Renal cortex interstitium (tissue), 11 donors: Measurements from ENCODE around the gene ZFPL1. TPM values are rescaled to one million over a fixed set of nuclear protein-coding genes. Genes with fewer than 3 reads are reported as not detected.

Source experiments
- DNase-seq, 11 donors: peaks; one replicate each; pipeline ENCODE4 v3.0.0-alpha.2; 2013; ENCODE audit warnings: low read depth in 9 of 11, low spot score in 4 of 11; ENCODE audit errors: extremely low read depth in 1 of 11
- polyA plus RNA-seq, 3 donors: library from polyadenylated mRNA; unstranded; fragments of 120-200 nt; gene quantifications; one replicate each; pipeline ENCODE4 v1.2.1, GENCODE V29; 2013; ENCODE audit not compliant: insufficient read length in 3 of 3

Gene ZFPL1
- polyA plus RNA-seq, 3 donors = 26.6 to 38.4 (median 30.7) TPM

- no peak for DNase-seq
Observed at GRCh38 chr11:65084598-65085375, 765 bp downstream of the ZFPL1 start.

GRCh38 chr11:65085446-65085845 is 1.4 kb downstream of the ZFPL1 start:
- no peak for DNase-seq

GRCh38 chr11:65086809-65087208 is 2.8 kb downstream of the ZFPL1 start:
- no peak for DNase-seq

- DNase-seq = no peak
Observed at GRCh38 chr11:65087216-65087615, 3.2 kb downstream of the ZFPL1 start.

DNA sequence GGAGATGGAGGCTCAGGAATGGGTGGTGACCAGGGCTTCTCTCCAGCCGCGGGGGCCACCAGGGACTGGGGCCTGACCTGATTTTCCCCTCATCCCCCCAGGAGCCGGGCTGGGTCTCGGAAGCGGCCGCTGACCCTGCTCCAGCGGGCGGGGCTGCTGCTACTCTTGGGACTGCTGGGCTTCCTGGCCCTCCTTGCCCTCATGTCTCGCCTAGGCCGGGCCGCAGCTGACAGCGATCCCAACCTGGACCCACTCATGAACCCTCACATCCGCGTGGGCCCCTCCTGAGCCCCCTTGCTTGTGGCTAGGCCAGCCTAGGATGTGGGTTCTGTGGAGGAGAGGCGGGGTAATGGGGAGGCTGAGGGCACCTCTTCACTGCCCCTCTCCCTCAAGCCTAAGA is 3.8 kb downstream of the ZFPL1 start:
- DNase-seq = no peak

DNA sequence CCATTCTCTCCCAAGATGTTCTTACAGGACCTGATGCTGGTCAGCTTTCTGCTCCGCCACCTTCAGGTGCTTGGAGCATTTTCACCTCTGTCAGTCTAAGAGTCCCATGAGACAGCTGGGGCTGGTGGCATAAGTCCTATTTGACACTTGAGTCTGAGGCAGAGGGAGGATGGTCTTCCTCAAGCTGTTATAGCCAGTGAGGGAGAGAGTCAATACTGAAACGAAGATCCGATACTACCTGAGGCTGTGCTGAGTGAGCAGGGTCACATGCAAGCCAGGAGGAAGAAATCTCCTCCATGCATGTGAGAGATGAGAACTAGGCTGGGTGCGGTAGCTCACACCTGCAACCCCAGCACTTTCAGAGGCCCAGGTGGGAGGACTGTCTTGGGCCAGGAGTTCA is 5.6 kb downstream of the ZFPL1 start:
- no peak for DNase-seq

DNA sequence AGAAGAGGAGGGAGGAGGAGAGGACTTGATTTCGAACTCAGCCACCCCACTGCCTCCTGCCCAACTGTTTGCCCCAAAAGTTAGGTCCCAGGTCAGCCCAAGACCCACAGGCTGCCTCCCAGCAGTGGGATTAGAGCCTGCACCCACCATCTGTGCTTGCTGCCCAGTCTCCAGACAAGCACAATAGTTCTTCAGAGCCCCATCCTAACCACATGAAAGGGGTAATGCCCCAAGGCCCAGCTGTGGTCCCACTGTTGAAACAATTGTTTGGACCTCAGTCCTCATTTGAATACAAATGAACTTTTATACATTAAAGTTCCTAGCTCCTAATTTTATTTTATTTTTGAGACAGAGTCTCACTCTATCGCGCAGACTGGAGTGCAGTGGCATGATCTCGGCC is 6.6 kb downstream of the ZFPL1 start:
- no peak for DNase-seq

GRCh38 chr11:65095427-65095826 is 11.4 kb downstream of the ZFPL1 start:
- DNase-seq = no peak

DNA sequence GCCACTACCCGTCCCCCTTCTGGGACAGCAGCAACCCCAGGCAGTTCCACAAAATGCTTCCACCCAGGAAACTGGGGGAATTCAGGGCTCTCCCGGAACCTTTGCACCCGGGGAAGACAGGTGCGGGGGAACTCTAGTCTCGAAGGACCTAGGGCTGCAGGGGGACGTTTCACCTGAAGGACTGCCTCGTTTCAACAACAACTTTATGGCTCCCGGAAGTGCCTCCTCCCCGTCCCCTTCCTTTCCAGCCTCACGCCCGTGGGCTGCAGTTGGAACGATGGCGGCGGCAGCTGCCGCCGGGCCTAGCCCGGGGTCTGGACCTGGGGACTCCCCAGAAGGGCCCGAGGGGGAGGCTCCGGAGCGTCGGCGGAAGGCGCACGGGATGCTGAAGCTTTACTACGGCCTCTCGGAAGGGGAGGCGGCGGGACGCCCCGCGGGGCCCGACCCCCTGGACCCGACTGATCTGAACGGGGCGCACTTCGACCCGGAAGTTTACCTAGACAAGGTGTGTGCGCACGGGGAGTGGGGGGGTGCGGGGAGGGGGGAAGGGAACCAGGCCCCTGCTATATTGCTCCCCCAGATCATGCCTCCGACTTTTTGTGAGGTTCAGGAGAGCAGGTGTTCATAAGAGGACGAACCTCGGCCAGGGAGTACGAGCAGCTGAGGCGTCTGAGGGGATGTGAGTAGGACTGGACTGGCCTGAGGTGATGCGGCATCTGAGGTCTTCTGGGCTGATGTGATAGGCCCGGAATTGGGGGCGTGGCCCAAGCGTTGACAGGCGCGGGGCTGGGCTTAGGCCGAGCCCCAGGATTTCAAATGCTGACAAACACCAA is 12.2 kb downstream of the ZFPL1 start, which contains the start of gene VPS51:
Gene VPS51, plus strand, starts transcription at position 241 of the 833 bp plus-strand sequence. Its CDS starts 37 bp downstream, at position 278.
- DNase-seq = peak in 10 of 11 donors; percentile 80 to 91 (median 84)

DNA sequence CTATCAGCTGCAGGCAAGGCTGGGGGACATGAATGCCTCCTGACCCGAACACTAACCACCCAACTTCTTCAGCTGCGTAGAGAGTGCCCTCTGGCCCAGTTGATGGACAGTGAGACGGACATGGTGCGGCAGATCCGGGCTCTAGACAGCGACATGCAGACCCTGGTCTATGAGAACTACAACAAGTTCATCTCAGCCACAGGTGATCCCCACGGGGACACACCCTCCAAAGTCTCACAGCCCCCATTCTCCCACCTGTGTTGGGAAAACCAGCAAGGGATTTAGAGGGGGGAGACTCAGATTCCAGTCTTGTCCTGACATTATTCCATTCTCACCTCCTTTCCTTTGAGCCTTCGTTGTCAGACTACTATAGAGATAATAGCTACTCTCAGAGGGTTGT is 12.9 kb downstream of the ZFPL1 start:
- DNase-seq = no peak

GRCh38 chr11:65100674-65101350 is 16.8 kb downstream of the ZFPL1 start:
- no peak for DNase-seq

- no peak for DNase-seq
Observed at GRCh38 chr11:65102142-65103095, 18.4 kb downstream of the ZFPL1 start.

- no peak for DNase-seq
Observed at GRCh38 chr11:65103476-65103875, 19.5 kb downstream of the ZFPL1 start.

- DNase-seq = no peak
Observed at GRCh38 chr11:65104628-65105027, 20.6 kb downstream of the ZFPL1 start.

- no peak for DNase-seq
Observed at GRCh38 chr11:65107078-65107477, 23.1 kb downstream of the ZFPL1 start.

- no peak for DNase-seq
Observed at GRCh38 chr11:65107751-65108468, 23.9 kb downstream of the ZFPL1 start.

GRCh38 chr11:65108469-65109123 is 24.6 kb downstream of the ZFPL1 start:
- DNase-seq = no peak
